GM19043 (cell line): ENCODE measurements around the gene NBPF1.
"Not testable (repeated sequence)": the region's sequence is repeated elsewhere in the genome, so short reads cannot be mapped to it uniquely, and the experiment has no call there.

Experiments used
- ATAC-seq: cut with Tn5 transposase; IDR thresholded peaks from one replicate; pipeline ENCODE4 v1.9.1; 2021; ENCODE audit warnings: low read depth; ENCODE audit not compliant: unreplicated experiment

Gene NBPF1

DNA sequence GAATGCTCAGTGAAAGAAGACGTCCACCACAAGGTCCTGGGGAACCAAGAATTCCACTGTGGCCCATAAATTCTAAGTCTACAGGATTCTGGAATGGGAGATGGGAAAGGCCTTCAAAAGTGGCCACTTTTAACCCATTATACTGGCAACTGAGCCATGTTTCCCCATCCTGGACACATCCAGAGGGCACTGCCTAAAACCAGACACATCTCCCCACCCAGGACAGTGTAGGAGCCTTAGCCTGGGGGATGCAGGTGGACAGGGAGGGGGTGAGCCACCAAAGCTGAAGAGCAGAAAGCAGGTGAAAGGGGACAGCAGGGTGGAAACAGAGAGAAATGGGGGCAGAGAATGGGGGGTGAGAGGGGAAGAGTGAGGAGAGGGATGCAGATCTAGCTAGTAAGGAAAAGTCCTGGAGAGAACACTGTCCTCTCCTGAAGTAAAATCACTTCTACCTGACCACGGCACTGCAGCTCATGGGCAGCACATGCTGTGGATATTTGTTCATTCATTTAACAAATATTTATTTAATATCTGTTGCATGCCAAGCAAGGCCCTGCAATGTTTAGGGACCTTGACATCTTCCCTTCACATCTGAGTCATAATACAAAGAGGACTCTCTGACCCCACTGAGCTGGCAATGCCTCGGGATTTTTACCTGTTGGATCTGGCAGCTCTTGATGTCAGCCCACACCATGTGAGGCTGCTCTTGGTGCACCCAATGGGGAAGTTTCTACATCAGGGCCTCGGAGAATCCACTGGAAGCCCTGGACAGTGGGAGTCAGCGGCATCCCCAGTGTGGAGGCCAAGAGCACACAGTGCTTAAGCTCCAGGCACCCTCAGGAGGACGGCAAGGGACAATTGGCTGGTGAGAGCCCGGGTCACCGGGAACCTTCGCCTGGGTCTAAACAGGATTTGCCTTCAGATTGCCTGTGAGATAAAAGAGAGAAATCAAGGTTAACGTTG, 5.2 kb downstream of the NBPF1 start:
- not testable (repeated sequence) for ATAC-seq

DNA sequence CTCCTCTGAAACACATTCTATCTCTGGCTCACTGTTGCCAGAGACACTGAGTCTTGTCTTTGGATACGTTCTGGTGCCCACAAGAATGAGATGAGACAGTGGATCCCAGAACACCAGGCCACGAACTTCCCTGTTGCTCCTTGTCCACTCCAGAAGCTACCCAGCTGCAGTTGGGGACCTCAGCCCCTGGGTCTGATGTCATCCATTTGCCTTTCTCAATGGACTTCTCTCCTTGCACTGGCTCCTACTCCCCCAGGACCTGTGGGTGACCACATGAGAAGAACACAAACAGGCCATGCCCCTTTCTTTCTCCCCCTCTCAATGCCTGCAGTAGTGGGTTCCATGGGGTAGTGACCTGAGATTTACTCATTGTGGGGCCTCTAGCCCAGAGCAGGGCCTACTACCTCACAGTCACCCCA, 5.9 kb downstream of the NBPF1 start:
- ATAC-seq, result no peak

DNA sequence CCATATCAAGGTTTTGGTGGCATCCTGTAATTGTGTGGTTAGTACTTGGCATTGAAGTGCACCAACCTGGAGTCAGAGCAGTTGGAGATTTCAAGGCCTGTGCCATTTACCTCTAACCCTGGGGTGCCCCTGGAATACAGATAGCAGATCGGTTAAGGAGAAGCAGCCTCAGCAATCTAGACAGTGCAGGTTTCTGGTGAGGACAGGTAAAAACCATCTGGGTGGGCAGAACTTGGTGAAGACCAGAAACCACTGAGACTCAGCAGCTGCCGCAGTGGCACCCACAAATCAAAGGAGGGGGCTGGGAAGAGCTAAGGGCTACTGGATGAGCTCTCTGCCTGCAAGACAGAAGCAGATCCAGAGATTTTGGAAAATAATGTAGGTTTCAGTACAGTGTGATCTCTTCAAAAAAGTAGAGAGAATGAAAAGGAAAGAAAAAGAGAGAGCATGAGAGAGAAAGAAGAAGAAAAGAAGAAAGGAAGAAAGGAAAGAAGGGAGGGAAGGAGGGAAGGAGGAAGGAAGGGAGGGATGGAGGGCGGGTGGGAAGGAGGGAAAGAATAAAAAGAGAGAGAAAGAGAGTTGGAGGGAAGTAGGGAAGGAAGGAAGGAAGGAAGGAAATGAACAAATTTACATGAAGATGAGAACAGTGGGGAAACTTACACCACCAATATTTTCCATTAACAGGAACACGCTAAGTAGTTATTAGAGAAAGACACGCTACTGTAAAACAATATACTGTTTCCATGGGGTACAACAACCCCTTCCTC, 6.5 kb downstream of the NBPF1 start:
- not testable (repeated sequence) for ATAC-seq

DNA sequence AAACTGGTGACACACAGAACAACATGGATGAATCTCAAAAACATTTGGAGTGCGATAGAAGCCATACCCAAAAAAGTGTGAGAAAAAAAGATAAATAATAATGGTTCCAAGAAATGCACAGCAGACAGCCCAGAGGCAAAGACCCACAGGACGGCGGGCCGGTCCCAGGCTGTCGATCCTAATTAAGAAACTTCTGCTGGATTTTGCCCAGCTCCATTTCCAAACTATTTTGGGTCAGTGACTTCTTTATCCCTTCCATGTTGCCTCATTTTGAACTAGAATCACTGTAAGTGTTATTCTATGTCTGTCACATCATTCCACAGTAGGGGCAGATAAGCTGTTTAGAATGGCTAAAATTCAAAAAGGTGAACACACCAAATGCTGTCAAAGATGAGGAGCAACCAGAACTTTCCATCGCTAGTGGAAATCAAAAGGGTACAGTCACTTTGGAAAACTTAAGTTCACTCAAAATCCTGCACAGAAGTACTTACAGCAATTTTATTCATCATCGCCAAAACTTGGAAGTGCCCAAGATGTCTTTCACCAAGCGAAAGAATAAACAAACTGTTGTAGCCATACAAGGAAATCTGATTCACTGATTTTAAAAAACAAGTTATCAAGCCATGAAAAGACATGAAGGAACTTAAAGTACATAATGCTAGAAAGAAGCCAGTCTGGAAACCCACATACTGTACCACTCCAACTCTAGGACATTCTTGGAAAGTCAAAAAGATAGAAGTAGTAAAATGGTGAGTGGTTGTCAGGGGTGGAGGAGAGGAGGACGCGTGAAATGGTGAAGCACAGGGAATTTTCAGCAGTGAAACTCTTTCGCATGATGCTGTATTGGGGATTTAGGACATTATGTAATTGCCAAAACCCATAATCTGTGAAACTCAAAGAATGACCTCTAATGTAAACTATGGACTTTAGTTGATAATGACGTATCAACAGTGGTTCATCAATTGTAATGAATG, 7.5 kb downstream of the NBPF1 start:
- no peak for ATAC-seq

DNA sequence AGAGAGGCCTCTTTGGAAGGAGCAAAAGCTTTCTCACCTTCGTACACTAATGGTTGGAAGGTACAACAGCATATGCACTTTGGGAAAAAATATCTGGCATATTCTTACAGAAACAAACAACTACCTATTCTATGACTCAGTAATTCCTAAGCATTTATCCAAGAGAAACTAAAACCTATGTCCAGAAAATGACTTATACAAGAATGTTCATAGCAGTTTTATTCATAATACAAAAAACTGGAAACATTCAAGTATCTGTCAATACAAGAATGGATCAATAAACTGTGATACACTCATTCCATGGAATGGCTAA, 8.2 kb downstream of the NBPF1 start:
- ATAC-seq, result no peak

DNA sequence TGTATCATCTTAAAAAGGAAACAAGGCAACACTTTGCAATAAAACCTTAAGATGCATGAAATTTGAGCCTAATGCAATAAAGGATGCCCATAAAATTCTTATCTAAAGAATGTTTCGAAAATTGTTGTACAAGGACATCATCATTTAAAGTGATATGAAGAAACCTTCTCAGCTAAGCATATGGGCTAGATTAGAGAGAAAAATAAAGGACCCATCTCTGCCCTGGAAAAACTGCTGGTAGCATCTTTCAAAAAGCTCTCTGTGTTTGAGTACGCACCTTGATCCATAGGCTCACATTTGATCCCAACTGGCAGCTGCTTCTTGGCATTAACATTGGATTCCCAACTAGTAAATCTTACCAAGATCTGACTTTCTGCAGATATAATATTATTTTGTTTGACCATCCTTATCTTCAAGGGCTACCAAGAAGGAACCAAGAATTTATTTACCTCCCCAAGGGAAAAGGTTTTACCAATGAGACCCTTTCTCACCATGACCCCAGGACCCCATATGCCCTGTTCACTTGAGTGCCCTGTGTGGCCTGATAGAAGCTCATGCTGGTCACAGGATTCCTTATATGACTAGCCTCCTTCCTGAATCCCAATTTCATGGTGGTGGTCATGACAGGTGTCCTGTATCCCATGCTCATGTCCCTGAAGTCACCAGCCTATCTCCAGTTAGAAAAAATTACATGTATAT, 8.7 kb downstream of the NBPF1 start:
- ATAC-seq, result not testable (repeated sequence)

DNA sequence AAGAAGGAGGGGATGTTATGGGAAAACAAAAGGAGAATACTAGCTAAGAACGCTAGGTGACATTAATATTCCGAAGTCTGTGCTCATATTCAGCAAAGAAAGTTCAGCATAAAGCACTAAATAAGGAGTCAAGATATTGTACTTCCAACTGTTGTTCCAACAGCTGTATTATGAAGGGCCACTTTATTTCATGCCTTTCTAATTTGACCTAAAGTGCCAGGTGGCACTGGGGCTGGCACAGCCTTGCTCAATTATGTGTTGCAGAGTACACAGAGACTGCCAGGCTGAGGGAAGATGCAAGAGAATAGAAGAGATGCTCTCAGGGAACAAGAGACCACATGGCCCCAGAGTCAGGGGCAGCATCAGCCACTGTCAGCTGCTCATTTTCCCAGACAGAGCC, 9.7 kb downstream of the NBPF1 start:
- ATAC-seq, result not testable (repeated sequence)

DNA sequence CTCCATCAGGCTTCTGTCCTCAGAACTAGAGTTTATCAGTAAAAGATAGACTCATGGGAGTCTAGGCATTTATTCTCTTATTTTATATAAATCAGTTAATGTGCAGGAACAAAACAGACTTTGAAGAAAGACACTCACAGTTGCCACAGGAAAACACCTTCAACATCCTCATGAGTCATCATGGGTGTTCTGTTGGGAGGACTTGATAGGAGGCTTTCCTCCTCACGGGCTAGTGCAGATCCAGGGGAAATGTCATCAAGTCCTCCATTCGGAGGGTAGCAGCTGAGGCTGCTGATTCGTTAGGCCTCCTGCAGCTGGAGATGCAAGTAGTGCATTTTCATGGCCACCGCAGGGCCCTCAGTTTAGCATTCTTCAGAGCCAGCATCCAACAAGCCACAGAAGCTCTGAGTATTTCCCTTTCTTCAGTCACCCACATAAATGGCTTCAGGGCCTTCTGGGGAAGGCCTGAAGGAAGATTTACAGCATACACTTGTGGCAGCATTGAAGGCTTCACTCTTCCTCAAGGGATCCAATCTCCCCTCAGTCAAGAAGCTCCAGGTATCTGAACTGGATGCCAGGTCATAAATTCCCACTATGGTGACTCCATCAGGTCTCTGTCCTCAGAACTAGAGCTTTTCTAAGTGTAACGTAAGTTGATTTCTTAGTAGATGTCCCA, 10.9 kb downstream of the NBPF1 start:
- not testable (repeated sequence) for ATAC-seq

DNA sequence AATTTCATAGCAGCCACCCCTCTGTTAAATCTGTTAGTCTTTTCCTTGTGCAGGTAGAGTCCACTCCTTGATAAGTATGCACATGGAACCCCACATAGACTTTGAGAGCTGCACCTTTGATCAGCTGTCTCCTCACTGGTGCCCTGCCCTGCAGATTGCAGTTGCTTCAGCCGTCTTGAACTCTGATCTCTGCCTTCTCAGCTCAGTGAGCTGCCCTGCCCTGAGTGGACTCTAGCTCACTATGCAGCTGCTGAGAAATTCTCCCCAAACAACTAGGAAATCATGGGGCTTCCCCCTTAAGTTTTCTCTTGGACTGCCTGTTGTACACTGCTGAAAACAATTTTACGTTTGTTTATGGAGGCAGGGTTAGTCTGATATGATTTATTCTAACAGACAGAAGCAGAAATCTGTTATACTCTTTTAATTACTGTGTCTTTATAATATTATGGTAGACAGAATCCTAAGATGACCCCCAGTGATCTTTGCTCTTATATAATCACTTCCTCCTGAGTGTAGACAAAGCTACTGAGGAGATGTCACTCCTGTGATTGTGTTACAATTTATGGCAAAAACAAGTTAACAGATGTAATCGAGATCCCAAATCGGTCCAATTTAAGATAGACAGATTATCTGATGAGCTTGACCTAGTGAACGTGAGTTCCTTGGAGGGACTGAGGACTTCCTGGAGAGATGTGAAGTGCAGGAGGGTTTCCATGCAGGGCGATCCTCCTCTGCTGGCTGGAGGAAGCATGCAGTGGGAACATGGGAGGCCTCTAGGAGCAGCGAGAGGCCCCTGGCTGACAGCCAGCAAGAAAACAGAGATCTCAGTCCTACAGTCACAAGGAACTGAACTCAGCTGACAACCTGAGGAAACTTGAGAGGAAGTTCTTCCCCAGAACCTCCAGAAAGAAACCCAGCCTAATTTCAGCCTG, 12.2 kb downstream of the NBPF1 start:
- not testable (repeated sequence) for ATAC-seq

DNA sequence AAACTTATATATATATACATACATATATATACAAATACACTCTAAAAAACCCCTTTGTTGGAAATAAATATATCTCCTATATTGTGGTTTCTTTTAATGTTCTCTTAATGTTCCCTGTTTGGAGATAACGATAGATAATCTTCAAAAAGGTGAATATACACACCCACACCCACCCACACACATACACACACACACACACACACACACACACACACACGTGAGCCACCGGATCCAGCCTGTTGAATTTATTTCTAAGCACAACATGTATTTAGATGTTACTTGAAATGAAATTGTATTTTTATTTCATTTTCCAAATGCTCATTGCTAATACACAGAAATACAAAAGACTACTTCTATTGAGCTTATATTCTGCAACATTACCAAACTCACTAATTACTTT, 14.0 kb downstream of the NBPF1 start:
- ATAC-seq, result not testable (repeated sequence)

DNA sequence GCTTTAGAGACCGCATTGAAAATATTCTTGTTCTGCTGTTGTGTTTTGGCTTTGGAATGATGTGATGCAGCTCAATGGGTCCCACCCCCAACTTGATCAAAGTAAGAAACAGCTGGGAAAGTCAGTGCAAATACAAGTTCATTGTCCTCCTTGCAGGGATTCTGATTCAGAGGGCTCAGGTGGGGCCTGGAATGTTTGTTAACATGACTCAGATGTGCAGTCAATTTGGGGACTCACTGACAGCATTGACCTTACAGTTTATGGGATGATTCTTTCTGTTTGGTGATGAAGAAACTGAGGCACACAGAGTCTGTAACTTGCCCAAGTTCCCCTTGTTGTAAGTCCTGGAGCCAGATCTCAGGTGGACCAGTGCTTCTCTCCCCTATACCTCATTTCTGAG, 18.1 kb downstream of the NBPF1 start:
- ATAC-seq, result not testable (repeated sequence)

DNA sequence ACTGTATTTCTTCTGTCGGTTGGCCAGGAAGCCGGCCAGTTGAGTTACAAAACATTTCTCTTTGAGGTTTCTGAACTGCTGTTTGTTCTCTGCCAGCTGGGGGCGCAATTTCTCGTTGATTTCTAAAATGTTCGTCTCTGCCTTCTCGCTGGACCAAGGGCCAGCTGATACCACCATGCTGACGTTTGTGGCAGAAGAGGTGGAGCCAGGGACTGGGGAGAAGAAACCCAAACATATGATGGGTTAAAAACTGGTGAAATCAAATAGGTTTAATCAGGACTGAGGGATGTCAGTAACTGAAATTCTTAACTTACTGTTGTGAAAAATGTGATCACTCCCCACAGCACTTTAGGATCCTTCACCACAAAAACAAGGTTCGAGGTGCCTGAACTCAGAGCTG, 21.5 kb downstream of the NBPF1 start:
- ATAC-seq, result not testable (repeated sequence)

DNA sequence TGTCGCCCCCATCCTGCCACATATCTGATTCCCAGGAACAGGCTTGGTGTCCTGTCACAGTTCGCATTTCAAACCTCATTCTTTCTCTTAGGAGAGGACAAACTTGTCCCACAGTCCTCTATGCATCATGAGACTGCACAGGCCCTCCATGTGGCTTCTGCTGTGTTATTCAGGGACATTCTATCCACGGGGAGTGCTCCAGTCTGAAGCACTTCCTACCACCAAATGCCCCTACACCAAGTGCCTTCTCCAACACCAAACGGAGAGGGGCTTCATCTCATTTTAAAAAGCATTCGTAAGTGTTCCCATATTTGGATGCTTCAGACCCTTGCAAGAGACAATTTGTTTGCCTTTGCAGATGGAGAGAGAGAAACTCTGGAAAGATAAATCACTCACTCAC, 25.3 kb downstream of the NBPF1 start:
- ATAC-seq, result not testable (repeated sequence)

DNA sequence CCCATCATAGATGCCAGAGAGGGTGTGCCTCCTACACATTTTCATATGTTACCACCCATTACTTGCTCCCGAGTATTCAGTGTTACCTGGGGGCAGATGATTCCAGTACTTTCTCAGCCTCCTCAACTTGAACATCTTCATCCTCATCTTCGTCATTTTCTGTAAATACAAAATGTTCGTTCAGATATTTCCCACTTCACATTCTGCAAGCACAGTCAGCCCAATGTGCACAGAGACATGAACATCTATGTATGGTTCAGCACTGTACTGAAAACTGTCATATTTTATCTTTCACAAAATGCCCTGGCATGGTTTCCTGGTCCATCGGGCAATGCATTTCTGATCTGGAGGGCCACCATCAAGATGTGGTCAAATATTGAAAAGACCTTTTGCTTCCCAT, 25.7 kb downstream of the NBPF1 start:
- ATAC-seq, result not testable (repeated sequence)

DNA sequence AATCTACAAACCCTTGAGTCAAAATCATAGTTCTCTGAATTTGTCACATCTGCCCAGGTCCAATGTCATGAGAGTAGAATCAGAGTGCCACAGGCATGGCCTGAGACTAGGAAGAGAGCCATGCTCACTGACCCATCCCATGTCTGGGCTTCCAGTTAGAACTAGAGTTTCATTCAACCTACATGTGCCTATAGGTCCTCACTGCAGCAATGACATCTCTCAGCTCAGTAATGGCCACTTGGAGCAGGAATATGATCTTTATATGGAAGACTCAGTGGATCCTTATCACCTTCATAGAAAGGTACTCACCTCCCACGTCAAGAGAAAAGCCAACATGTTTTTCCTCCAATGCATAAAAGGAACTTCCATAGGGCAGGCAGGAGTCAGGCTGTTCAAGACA, 48.0 kb downstream of the NBPF1 start:
- not testable (repeated sequence) for ATAC-seq

DNA sequence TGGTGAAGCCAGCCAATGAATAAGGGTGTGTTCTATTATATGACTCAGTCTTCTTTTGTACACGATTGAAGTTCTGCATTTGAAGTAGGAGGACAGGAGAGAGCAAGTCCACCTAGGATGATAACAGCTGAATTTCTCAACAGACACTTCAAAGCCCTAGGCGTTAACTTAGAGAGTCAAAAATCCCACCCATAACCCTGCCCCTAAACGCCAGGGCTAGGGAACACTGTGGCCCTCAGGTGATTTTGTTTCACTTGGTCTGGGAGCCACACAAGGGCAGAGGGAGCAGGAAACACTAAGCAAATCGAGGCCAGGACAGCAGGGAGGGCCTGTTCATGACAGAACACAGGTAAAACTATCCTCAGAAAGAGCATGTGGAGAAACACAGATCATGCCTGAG, 52.3 kb downstream of the NBPF1 start:
- ATAC-seq, result not testable (repeated sequence)

DNA sequence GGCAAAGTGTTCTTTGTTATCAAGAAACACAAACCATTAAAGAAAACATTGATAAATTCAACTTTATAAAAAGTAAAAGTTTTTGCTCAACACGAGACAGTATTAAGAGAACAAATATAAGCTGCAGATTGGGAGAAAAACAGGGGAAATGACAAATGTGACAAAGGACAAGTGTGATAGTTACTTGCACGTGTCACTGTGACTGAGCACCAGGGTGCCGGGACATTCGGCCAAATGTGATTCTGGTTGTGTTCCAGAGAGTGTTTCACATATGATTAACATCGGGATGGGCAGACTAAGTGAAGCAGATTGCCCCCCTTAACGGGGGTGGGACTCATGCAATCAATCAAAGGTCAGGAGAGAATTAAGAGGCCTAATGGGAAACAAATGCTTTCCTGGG, 52.9 kb downstream of the NBPF1 start:
- not testable (repeated sequence) for ATAC-seq

DNA sequence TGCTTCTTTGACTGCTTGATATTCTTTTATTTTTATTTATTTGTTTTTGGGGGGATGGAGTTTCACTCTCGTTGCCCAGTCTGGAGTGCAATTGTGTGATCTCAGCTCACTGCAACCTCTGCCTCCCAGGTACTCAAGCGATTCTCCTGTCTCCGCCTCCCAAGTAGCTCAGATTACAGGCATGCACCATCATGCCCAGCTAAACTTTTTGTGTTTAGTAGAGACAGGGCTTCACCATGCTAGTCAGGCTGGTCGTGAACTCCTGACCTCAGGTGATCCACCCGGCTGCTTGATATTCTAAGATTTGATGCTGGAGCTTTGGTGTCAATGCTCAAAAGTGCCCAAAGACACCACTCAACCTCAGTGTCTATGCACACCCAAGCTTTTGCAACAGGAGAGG, 53.7 kb downstream of the NBPF1 start:
- ATAC-seq, result not testable (repeated sequence)
